HEK293 (cell line): Measurements from ENCODE around the gene UFM1.
A peak's percentile ranks its signal among the peaks of the same experiment; 100 is the strongest.

Source experiments
- CTCF ChIA-PET: fragments of 350-600 bp; formaldehyde crosslinking; extraction: SDS; loops from one replicate; lab custom pipeline; 2021; ENCODE audit warnings: antibody characterized with exemption; lab: Yijun Ruan, JAX
- POLR2A ChIA-PET: fragments of 300-600 bp; formaldehyde crosslinking; extraction: SDS; loops from one replicate; lab custom pipeline; 2020; ENCODE audit warnings: antibody characterized with exemption, inconsistent platforms; lab: Yijun Ruan, JAX
- H3K27ac ChIP-seq: fragments of 200-500 bp; sonication (Bioruptor generic); 2 replicates; pipeline ENCODE4 v1.5.1; 2014; ENCODE audit warnings: low read depth, low read length, control low read depth, inconsistent platforms; ENCODE audit errors: extremely low read depth
- H3K36me3 ChIP-seq, 2 experiments: fragments of 200-500 bp in 1 of 2; sonication (Bioruptor generic) in 1 of 2; 1 replicate in 1 of 2; 2 replicates in 1 of 2; pipeline ENCODE4 v1.5.1; 2014 to 2017; ENCODE audit warnings: inconsistent platforms in 2 of 2, low read length in 2 of 2; ENCODE audit not compliant: control insufficient read depth in 2 of 2, insufficient read depth in 1 of 2
- H3K4me1 ChIP-seq: fragments of 200-500 bp; sonication (Bioruptor generic); 2 replicates; pipeline ENCODE4 v1.5.1; 2014; ENCODE audit warnings: mild to moderate bottlenecking, low read length, inconsistent platforms; ENCODE audit not compliant: control insufficient read depth, insufficient read depth
- H3K4me3 ChIP-seq: 2 replicates; pipeline ENCODE4 v1.5.1; 2011; ENCODE audit warnings: low read depth, mild to moderate bottlenecking, control low read depth, low read length, moderate library complexity
- H3K9me3 ChIP-seq: fragments of 200-500 bp; sonication (Bioruptor generic); 2 replicates; pipeline ENCODE4 v1.5.1; 2014; ENCODE audit warnings: low read depth, low read length, inconsistent platforms; ENCODE audit not compliant: control insufficient read depth, insufficient read depth
- FEZF1 ChIP-seq: fragments of 450-650 bp; formaldehyde crosslinking; IDR thresholded peaks from 2 replicates; pipeline ENCODE4 v1.5.1; 2016; ENCODE audit warnings: missing biosample characterization, missing genetic modification characterization
- OSR2 ChIP-seq: fragments of 450-650 bp; formaldehyde crosslinking; IDR thresholded peaks from 2 replicates; pipeline ENCODE4 v1.5.1; 2016; ENCODE audit warnings: missing biosample characterization, missing genetic modification characterization
- PRDM4 ChIP-seq: fragments of 450-650 bp; formaldehyde crosslinking; IDR thresholded peaks from 2 replicates; pipeline ENCODE4 v1.5.1; 2017; ENCODE audit warnings: missing biosample characterization, missing genetic modification characterization
- PRDM6 ChIP-seq: fragments of 450-650 bp; formaldehyde crosslinking; IDR thresholded peaks from 2 replicates; pipeline ENCODE4 v1.5.1; 2017; ENCODE audit warnings: missing biosample characterization, missing genetic modification characterization
- TCF7L2 ChIP-seq: IDR thresholded peaks from 2 replicates; pipeline ENCODE4 v1.6.1; 2011; ENCODE audit warnings: low read depth, mild to moderate bottlenecking, inconsistent platforms, low read length, moderate library complexity, borderline replicate concordance
- TRIM28 ChIP-seq: IDR thresholded peaks from 2 replicates; pipeline ENCODE4 v1.6.1; 2011; ENCODE audit warnings: low read length, control low read depth, borderline replicate concordance
- ZBTB20 ChIP-seq: fragments of 450-650 bp; formaldehyde crosslinking; IDR thresholded peaks from 2 replicates; pipeline ENCODE4 v1.5.1; 2016; ENCODE audit warnings: missing biosample characterization, missing genetic modification characterization
- ZBTB44 ChIP-seq: fragments of 450-650 bp; IDR thresholded peaks from 2 replicates; pipeline ENCODE4 v1.5.1; 2018; ENCODE audit warnings: missing biosample characterization, mild to moderate bottlenecking, missing genetic modification characterization
- ZFP69B ChIP-seq: fragments of 450-650 bp; formaldehyde crosslinking; IDR thresholded peaks from 2 replicates; pipeline ENCODE4 v1.5.1; 2016; ENCODE audit warnings: missing biosample characterization, missing genetic modification characterization
- ZNF280D ChIP-seq: fragments of 450-650 bp; formaldehyde crosslinking; IDR thresholded peaks from 2 replicates; pipeline ENCODE4 v1.5.1; 2016; ENCODE audit warnings: missing biosample characterization, missing genetic modification characterization
- ZNF335 ChIP-seq: fragments of 450-650 bp; formaldehyde crosslinking; conservative IDR thresholded peaks from 2 replicates; pipeline ENCODE4 v1.5.1; 2016; ENCODE audit warnings: missing biosample characterization, missing genetic modification characterization
- ZNF366 ChIP-seq: fragments of 450-650 bp; formaldehyde crosslinking; conservative IDR thresholded peaks from 2 replicates; pipeline ENCODE4 v1.5.1; 2016; ENCODE audit warnings: missing biosample characterization, missing genetic modification characterization
- ZNF423 ChIP-seq: fragments of 450-650 bp; formaldehyde crosslinking; IDR thresholded peaks from 2 replicates; pipeline ENCODE4 v1.5.1; 2016; ENCODE audit warnings: missing biosample characterization, missing genetic modification characterization
- ZNF561 ChIP-seq: fragments of 450-650 bp; IDR thresholded peaks from 2 replicates; pipeline ENCODE4 v1.5.1; 2018; ENCODE audit warnings: missing biosample characterization, missing genetic modification characterization, borderline replicate concordance
- ZNF785 ChIP-seq: fragments of 450-650 bp; formaldehyde crosslinking; IDR thresholded peaks from 2 replicates; pipeline ENCODE4 v1.5.1; 2016; ENCODE audit warnings: missing biosample characterization, missing genetic modification characterization
- ZNF843 ChIP-seq: fragments of 450-650 bp; formaldehyde crosslinking; IDR thresholded peaks from 2 replicates; pipeline ENCODE4 v1.5.1; 2016; ENCODE audit warnings: missing biosample characterization, missing genetic modification characterization
- TF ChIP-seq, protein P1 (sequence below): fragments of 450-650 bp; formaldehyde crosslinking; IDR thresholded peaks from 2 replicates; pipeline ENCODE4 v1.5.1; 2017; ENCODE audit warnings: missing biosample characterization, missing genetic modification characterization
- TF ChIP-seq, protein P2 (sequence below): fragments of 450-650 bp; formaldehyde crosslinking; IDR thresholded peaks from 2 replicates; pipeline ENCODE4 v1.5.1; 2016; ENCODE audit warnings: missing biosample characterization, missing genetic modification characterization, borderline replicate concordance

The UFM1 gene

GRCh38 chr13:38394777-38395496 lies 45.3 kb downstream of the UFM1 start:
- TF ChIP-seq ZNF280D (tag by site-specific recombination) (no peak), TCF7L2 (peak; percentile 56), ZNF785 (tag by site-specific recombination) (no peak), PRDM4 (no peak), ZFP69B (tag by site-specific recombination) (no peak), ZBTB20 (peak; percentile 28; the same call in 1 of the 2 replicates), FEZF1 (peak; percentile 54), ZNF423 (tag by site-specific recombination) (no peak), ZNF843 (tag by site-specific recombination) (0 out of 2 replicates have a peak, but pooled peaks have one; percentile 29), PRDM6 (tag by site-specific recombination) (peak; percentile 78), ZNF366 (tag by site-specific recombination) (peak; percentile 33; the same call in 1 of the 2 replicates), ZNF335 (peak; percentile 54), ZBTB44 (tag by site-specific recombination) (0 out of 2 replicates have a peak, but pooled peaks have one; percentile 9), TRIM28 (peak; percentile 38; the same call in 1 of the 2 replicates), OSR2 (tag by site-specific recombination) (peak; percentile 72; the same call in 1 of the 2 replicates), ZNF561 (0 out of 2 replicates have a peak, but pooled peaks have one; percentile 60)
- TF ChIP-seq, protein P1, sequence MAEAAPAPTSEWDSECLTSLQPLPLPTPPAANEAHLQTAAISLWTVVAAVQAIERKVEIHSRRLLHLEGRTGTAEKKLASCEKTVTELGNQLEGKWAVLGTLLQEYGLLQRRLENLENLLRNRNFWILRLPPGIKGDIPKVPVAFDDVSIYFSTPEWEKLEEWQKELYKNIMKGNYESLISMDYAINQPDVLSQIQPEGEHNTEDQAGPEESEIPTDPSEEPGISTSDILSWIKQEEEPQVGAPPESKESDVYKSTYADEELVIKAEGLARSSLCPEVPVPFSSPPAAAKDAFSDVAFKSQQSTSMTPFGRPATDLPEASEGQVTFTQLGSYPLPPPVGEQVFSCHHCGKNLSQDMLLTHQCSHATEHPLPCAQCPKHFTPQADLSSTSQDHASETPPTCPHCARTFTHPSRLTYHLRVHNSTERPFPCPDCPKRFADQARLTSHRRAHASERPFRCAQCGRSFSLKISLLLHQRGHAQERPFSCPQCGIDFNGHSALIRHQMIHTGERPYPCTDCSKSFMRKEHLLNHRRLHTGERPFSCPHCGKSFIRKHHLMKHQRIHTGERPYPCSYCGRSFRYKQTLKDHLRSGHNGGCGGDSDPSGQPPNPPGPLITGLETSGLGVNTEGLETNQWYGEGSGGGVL (tag by site-specific recombination), result peak; percentile 31; the same call in 1 of the 2 replicates
- TF ChIP-seq, protein P2, sequence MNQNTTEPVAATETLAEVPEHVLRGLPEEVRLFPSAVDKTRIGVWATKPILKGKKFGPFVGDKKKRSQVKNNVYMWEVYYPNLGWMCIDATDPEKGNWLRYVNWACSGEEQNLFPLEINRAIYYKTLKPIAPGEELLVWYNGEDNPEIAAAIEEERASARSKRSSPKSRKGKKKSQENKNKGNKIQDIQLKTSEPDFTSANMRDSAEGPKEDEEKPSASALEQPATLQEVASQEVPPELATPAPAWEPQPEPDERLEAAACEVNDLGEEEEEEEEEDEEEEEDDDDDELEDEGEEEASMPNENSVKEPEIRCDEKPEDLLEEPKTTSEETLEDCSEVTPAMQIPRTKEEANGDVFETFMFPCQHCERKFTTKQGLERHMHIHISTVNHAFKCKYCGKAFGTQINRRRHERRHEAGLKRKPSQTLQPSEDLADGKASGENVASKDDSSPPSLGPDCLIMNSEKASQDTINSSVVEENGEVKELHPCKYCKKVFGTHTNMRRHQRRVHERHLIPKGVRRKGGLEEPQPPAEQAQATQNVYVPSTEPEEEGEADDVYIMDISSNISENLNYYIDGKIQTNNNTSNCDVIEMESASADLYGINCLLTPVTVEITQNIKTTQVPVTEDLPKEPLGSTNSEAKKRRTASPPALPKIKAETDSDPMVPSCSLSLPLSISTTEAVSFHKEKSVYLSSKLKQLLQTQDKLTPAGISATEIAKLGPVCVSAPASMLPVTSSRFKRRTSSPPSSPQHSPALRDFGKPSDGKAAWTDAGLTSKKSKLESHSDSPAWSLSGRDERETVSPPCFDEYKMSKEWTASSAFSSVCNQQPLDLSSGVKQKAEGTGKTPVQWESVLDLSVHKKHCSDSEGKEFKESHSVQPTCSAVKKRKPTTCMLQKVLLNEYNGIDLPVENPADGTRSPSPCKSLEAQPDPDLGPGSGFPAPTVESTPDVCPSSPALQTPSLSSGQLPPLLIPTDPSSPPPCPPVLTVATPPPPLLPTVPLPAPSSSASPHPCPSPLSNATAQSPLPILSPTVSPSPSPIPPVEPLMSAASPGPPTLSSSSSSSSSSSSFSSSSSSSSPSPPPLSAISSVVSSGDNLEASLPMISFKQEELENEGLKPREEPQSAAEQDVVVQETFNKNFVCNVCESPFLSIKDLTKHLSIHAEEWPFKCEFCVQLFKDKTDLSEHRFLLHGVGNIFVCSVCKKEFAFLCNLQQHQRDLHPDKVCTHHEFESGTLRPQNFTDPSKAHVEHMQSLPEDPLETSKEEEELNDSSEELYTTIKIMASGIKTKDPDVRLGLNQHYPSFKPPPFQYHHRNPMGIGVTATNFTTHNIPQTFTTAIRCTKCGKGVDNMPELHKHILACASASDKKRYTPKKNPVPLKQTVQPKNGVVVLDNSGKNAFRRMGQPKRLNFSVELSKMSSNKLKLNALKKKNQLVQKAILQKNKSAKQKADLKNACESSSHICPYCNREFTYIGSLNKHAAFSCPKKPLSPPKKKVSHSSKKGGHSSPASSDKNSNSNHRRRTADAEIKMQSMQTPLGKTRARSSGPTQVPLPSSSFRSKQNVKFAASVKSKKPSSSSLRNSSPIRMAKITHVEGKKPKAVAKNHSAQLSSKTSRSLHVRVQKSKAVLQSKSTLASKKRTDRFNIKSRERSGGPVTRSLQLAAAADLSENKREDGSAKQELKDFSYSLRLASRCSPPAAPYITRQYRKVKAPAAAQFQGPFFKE (tag by site-specific recombination), result no peak
- TF ChIP-seq, all 188 proteins: peak for 12
- Histone ChIP-seq H3K4me1 (peaks cover 14% of the 10 kb centered on the region; the same call in 1 of the 2 replicates), H3K27ac (no peak overlapping the region), H3K36me3 (no peaks in the 10 kb centered on the region), H3K4me3 (no peak overlapping the region), H3K9me3 (no peaks in the 10 kb centered on the region)
- CTCF ChIA-PET, result interaction anchor here (0.7 kb wide), 1 partner anchor 543 kb away, joined by 4 read pairs; no protein-coding TSS in a partner anchor
- POLR2A ChIA-PET, result no interaction called here
